Stimulated activated CD4-positive, alpha-beta T cell treated with anti-CD3 and anti-CD28 coated beads, Interleukin-4, amount 100 ng/mL, for 24 hours (primary cell): ENCODE measurements around the gene AK9.
"Not testable (repeated sequence)": the region's sequence is repeated elsewhere in the genome, so short reads cannot be mapped to it uniquely, and the experiment has no call there.

Experiments used
- DNase-seq: peaks from one replicate; pipeline ENCODE4 v3.0.0-alpha.2; 2020

The AK9 gene

GRCh38 chr6:109477725-109478124 lies 213.3 kb downstream of the AK9 start:
- DNase-seq, result no peak

GRCh38 chr6:109477184-109477583 lies 213.8 kb downstream of the AK9 start:
- DNase-seq, result no peak

DNA sequence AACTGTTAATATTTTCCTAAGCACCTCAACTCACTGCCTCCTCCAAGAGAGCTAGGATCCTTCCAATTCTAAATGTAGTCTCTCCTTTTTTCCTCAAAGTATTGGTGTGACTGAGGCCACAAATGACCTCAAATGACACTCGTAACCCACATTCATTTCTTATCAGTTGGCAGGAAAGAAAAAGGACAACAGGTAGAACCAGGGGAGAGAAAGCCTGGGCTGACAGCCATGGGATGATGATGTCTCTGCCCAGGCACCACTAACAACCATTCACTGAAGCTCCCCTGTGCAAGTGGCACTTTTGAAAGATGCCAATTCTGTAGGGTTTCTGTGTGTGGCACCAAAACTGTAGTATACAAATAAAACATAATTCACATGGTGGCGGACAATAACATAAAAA lies 215.4 kb downstream of the AK9 start:
- DNase-seq, result no peak

DNA sequence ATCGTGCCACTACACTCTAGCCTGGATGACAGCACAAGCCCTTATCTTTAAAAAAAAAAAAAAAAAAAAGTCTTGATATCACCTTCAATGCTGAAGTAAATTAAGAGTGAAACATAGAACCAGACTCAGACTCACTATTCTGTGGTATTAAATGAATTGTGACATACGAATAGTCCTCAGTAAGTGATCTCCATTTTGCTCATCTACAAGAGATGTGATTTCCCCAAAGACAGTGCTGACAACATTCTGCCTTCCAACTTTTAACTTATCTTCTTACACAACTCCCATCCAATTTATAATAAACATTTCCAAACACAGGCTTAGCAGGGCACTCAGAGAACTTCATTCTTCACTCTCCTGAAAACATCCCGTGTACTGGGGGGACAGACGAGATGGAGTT lies 216.0 kb downstream of the AK9 start:
- DNase-seq, result no peak

GRCh38 chr6:109473120-109473519 lies 217.9 kb downstream of the AK9 start:
- DNase-seq, result no peak

DNA sequence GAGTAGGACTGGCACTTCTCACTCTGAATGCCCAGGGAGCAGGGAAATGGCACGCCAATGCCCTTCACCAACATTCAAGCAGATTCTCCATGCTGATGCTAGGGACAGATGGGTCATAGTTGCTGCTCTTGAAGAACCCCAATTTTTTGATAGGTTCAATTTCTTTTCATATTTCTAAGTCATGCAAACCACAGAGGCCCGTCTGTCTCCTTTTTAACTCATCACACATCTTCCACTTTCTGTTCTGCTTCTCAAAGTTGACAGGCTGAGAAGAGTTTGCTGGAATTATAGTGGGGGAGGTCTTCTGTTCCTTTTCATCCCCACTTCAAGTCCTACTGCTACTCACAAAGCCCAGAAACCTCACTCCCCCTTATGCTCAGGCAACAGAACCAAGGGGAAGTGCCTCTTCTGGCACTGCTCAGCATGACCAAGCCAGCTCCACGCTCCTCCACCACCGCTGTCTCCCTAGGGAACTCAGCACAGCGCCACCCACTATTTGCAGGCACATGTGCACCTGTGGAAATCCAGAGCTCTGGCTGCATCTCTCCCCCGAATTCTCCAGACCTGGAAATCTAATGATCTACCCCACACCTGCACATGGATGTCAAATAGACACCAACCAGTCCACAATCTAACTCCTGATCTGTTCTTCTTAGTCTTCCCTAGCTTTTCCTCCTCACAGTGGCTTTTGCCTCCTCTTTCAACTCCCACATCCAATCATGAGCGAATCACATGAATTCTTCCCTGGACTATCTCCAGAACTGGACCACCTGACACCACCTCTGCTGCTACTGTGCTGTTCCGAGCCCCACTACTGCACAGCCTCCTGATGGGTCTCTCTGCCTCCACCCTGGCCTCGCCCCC lies 218.6 kb downstream of the AK9 start:
- DNase-seq, result no peak

DNA sequence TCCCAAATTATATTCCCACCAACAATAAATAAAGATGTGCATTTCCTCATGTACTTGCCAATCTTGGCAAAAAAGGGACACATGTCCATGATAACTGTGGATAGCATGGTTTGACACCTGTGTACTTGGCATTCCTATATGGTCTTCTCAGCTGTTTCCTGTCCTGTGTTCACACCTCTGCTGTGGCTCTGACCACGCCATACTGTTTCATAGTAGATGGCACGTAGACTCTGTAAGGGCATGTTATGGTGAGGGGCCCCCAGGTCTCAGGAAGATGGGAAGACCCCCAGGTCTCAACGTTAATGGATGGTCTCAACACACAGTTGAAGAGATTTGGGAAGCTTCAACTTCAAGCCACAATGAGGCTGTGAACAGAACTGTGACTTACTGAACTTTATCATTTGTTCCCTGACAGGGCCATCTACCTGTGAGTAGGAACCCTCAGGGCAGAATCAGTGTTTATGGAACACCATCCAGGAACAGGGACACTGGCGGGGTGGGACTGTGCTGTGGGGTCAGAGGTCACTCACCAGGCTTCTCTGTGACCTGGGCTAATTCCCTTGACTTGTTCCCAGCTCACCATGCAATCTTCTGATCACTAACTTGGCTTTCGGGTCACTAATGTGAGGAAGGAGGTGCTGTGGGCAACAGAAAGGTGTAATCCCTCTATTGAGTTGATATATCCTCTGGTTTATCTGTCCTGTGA lies 219.7 kb downstream of the AK9 start:
- DNase-seq, result no peak

DNA sequence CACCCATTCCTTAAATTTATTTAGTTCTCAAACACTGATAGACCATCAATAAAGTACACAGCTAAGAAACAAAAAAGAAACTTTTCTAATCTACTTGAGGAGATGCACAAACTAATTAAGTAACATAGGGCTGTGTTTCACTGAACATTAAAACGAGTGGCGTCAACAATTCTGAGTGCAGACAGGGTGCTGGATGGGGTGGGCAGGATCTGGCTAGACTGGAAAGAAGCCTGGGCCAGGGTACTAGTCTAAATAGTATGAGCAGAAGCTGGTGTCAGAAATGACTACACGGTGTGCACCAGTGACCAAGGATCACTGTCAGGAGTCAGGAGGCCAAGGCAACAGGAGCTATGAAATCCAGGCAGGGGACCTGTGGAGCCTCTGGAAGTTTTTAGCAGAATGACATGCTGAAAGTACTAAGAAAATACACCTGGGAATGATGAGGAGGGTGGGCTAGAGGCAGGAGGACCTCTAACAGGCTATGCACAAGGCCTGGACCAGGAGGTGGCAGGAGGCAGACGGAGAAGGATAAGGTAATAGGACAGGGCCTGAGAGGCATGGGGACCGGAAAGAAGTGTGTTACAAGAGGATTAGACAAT lies 221.3 kb downstream of the AK9 start:
- DNase-seq, result no peak

- no peak for DNase-seq
Measured at GRCh38 chr6:109467696-109468095, 223.3 kb downstream of the AK9 start.

GRCh38 chr6:109466212-109466923 lies 224.6 kb downstream of the AK9 start:
- DNase-seq, result no peak

DNA sequence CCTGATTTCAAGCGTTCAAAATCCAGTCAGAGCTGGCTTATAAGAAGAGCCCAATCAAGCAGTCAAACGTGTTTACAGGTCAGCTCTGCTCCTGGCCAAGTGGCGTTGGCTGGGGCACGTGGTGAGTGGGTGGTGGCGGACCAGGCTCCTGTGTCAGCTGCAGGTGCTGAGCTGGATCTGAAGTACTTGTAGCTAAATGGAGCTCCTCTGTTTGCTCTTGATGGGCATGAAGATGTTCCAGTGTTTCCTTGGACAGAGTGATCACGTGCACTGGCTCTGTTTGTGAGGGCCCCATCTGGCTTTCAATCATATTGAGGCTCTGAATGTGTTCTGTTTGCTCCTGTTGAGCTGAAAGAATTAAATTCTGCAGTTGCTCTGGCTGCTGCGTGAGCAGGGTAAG lies 225.2 kb downstream of the AK9 start:
- no peak for DNase-seq

DNA sequence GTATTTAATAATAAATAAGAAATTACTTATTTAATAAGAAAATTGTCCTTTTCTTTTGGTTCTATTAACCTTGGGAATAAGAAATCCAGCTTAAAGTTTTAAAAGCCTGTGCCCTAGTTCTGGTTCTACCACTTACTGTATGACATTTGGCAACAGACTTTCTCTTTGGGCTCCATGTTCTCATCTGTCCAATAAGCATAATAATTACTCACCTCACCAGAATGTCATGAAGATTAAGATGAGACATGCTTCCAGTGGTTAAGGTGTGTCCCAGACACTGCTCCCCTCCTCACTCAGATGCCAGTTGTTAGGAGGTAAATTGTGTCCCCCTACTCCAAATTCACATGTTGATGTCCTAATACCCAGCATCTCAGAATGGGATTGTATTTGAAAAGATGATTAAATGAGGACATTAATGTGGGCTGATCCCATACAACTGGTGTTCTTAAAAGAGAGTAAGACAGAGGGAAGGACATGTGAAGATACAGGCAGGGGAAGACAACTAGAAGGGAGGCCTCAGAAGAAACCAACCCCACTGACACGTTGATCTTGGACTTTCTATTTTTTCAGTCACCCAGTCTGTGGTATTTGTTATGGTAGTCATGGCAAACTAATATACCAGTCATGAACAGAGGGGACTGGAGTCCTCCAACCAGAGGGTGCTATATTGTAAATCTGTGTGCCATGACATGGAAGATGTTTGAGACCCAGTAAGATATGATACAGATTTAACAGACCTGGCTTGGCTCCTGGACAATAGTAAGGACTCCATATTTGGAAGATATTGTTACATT lies 229.1 kb downstream of the AK9 start:
- DNase-seq, result no peak

DNA sequence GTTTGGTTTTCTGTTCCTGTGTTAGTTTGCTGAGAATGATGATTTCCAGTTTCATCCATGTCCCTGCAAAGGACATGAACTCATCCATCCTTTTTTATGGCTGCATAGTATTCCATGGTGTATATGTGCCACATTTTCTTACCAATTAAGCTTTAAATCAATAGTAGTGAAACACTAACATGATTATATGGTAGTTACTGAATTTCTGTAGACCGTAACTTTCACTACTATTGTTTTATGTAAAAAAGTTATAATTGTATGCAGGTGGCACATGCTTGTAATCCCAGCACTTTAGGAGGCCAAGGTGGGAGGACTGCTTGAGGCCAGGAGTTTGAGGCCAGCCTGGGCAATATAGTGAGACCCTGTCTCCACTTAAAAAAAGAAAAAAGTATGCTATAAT lies 229.8 kb downstream of the AK9 start:
- not testable (repeated sequence) for DNase-seq

- no peak for DNase-seq
Measured at GRCh38 chr6:109460161-109460829, 230.7 kb downstream of the AK9 start.

- DNase-seq, result peak; percentile 64
Measured at GRCh38 chr6:109458774-109459531, 232.0 kb downstream of the AK9 start.

DNA sequence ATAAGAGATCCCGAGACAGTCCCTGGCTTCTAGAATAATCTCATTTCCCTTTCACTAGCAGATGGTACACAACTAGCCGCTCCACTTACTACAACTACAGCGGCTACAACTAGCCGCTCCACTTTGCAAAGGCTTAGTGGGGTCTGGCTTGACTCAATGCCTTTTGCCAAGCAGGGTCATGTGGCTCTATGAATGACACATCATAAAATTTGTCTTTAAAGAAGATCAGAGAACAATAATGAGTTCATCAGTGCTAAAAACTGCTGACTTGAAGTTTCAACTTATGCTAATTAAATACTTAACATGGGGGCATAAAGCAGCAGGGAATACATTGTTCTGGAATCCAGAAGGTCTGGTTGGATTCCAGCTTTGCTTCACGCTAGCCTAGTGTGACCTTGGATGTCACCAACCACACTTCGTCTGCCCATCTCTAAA lies 233.4 kb downstream of the AK9 start:
- no peak for DNase-seq

DNA sequence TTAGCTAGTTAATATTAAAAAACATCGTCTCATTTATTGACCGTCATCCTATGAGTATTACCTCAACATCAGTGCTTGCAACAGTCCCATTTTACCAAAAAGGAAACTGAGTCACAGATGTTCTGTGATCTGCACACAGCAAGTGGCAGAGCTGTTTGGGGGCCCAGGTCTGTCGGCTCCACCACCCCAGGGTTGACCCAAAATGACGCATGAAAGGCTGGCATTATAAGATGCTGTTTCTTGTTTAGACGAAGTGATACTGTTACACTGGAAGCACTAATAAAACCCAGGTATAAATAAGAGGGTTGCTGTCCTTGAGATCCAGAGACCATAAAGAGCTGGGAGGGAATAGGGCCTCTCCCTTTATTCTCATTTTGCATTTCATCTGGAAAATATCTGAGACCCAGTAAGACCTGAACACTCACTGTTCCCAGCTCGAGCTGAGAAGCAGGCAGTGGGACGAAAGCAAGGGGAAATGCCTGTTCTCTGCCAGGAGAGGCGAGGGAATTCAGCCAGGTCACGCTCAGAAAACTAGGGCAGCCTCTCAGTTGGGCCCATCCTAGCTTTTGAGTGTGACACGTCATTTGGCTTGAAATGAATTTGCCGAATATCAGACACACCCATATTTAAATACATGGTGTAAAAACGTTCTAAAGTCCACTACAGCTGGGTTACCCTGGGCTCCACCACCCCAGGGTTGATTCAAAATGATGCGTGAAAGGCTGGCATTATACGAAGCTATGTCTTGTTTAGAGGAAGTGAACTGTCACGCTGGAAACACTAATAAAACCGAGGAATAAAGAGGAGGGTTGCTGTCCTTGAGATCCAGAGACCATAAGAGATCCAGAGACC lies 234.1 kb downstream of the AK9 start:
- no peak for DNase-seq

DNA sequence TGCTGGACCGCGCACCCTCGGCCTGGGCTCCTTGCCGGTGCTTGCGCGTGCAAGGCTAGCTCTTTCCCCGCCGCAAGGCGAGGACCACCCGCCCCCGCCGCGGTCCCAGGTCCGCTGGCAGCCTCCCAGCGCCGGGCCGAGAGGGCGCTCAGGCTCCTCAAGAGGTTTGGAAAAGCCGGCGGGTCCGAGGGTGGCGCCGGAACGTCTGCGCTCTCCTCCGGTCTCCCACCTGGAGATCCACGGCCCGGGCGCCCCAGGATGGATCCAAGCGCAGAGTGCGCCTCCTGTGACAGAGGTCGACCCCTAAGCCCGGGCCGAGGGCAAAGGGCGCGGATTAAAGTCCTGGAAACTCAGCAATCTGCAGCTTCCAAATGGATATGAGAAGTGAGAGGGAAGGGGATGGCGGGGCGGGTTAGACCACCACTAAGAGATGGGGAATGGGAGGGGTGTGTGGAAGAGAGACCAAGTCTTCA lies 234.9 kb downstream of the AK9 start:
- no peak for DNase-seq

GRCh38 chr6:109455437-109456110 lies 235.4 kb downstream of the AK9 start, which contains the start of gene MICAL1:
Gene MICAL1, minus strand, starts transcription at chr6:109455772. Its CDS starts 1,576 bp downstream, at chr6:109454196.
- peak; percentile 57 for DNase-seq
